Measurements from ENCODE around the gene BBS4.

BBS4 gene

DNA sequence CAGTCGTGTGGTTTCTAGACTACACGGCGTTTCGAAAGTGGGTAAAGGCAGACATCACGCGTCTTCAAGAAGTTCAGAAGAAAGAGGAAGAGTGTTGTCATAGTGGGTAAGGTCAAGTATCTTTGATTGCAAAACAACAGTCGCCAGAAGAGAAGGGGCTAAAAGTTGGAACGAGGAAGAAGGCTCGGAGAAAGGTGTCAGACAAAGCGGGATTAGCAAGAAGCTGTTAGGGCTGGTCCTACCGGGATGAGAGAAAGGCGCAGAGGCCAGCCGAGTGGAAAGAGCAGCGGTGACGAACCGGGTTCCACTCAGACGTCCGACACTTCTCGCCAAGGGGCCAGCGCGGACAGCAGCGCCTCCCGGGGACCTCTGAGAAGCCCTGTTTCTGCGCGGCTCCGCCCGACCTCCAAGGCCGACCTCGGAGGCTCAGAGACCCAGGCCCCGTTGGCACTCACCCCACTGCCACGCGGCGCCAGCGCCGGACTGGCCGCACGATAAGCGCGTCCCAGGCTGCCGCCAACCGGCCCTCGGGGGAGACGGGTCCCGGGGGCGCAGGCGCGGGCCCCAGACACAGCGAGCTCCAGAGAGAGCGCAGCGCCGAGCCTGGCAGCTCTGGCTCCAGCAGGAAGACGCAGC lies 97.1 kb downstream of the BBS4 start:
- no CpG with 5 or more reads among the region's 52 CpGs for WGBS, 2 donors (ENCODE audit: extremely low coverage in 2 of 2, insufficient read length in 2 of 2, insufficient replicate concordance in 1 of 2)
- no peak for DNase-seq (ENCODE audit: low spot score)
- peaks cover 0 to 27% of the 10 kb centered on the region in 2 donors for H3K36me3 ChIP-seq (replicated peaks in 1 of 2; ENCODE audit: control insufficient read depth in 2 of 2, insufficient read depth in 2 of 2, low read length in 2 of 2)

DNA sequence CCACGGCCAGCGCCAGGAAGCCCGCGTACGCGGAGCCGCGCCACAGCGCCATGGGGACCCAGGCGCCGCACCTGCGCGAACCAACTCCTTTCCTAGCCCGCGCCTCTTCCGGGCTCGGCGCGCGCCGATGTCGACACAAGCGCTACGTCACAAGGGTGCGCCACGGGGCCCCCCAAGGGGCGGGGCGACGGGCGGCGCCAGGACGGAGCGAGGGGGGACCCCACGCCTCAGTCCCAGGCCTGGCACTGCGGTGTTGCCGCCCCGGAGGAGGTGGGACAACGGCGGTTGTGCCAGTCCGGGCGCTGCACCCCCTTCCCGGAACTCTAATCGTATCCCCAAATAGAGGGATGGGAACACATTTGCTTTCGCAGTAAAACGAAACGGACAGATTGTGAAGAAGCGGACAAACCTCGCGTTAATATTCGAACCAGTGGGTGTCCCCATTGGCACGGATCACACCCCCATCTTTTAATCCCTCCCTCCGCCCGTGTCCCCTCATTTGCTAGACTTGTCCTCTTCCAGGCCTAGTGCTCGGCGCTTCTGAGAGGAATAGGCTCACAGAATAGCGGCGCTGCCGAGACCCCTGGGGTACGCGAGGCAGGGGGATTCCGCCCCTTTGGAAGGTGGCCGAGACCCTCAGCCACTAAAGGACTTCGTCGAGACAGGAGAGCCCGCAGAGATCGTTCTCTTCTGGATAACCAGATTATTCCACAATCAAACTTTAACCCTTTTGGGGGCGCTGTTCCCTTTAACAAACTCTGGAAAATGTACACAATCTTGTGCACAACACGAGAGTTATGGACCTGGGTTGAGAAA lies 97.8 kb downstream of the BBS4 start, which contains the start of gene ADPGK:
ADPGK (minus strand) TSS at position 119 of the 816 bp plus-strand sequence; CDS start at position 52, 67 bp downstream.
- WGBS, 2 donors (ENCODE audit: extremely low coverage in 2 of 2, insufficient read length in 2 of 2, insufficient replicate concordance in 1 of 2) = no CpG with 5 or more reads among the region's 68 CpGs
- Histone ChIP-seq H3K18ac (ENCODE audit: low read length) (peak within 1 kb of the TSS; percentile 88), H3K27ac (replicated peaks; ENCODE audit: low read length) (no peak within 1 kb of the TSS)

More for the DNA sequence above, 97.1 kb downstream of the BBS4 start:
- Histone ChIP-seq H3K14ac (ENCODE audit: low read length) (no peak overlapping the region), H4K91ac (ENCODE audit: low read depth, low read length, poor library complexity) (no peak overlapping the region), H2AFZ (ENCODE audit: low read length) (peak overlapping the region; percentile 95), H3K79me1 (ENCODE audit: low read depth, low read length) (peaks cover 4% of the 10 kb centered on the region), H3K23ac (ENCODE audit: low read depth, low read length, poor library complexity) (peak overlapping the region; percentile 96), H3K4me3 (ENCODE audit: low read length in 2 of 2) (peak overlapping the region; percentile 66 to 99), H3K9ac (ENCODE audit: low read depth, low read length, poor library complexity) (peak overlapping the region; percentile 87), H2BK120ac (ENCODE audit: low read depth, low read length) (no peak overlapping the region), H3K18ac (ENCODE audit: low read length) (peak overlapping the region; percentile 88), H3K27ac (replicated peaks; ENCODE audit: low read length) (no peak overlapping the region), H2BK5ac (ENCODE audit: low read length) (no peak overlapping the region), H3K27me3 (ENCODE audit: control insufficient read depth in 3 of 3, insufficient read depth in 3 of 3, low read depth in 1 of 3, low read length in 3 of 3) (no peaks in the 10 kb centered on the region), H3K4me1 (ENCODE audit: control insufficient read depth in 2 of 2, insufficient read depth in 1 of 2, low read depth in 1 of 2, low read length in 2 of 2) (peaks cover 6 to 19% of the 10 kb centered on the region in 2 donors), H2BK15ac (ENCODE audit: low read length) (no peak overlapping the region), H3K4ac (ENCODE audit: low read length) (no peak overlapping the region), H4K8ac (ENCODE audit: low read depth, low read length) (no peak overlapping the region), H3K9me3 (replicated peaks in 1 of 2; ENCODE audit: control insufficient read depth in 2 of 2, insufficient read depth in 1 of 2, low read depth in 1 of 2, low read length in 2 of 2) (no peaks in the 10 kb centered on the region), H3K4me2 (ENCODE audit: insufficient read depth, low read length, poor library complexity, severe bottlenecking) (peak overlapping the region; percentile 98), H2BK12ac (ENCODE audit: low read length) (no peak overlapping the region), H2AK5ac (ENCODE audit: low read depth, low read length) (peak overlapping the region; percentile 40)

DNA sequence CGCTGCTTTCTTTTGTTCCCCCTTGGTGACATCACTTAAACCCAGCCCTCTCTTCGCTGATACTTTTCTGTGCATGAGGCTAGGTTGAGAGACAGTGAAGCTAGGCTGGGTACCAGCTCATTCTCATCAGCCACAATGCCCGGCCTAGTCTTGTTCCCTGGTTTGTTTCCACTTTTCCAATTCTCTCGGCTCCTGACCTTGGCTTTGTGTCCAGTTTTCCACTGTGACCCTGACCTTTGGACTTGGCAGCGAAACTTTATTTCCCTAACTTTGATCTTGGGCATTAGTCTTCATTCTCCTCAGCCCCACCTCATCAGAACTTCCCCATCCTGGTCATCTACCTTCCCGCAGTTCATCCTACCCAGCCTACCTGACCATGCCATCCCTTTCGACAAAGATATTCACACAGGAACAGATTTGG lies 98.5 kb downstream of the BBS4 start:
- no peak overlapping the region for H2BK5ac ChIP-seq (ENCODE audit: low read length)
- peaks cover 4% of the 10 kb centered on the region for H3K79me1 ChIP-seq (ENCODE audit: low read depth, low read length)
- H2BK15ac ChIP-seq (ENCODE audit: low read length) = no peak overlapping the region
- no CpG with 5 or more reads among the region's 7 CpGs for WGBS, 2 donors (ENCODE audit: extremely low coverage in 2 of 2, insufficient read length in 2 of 2, insufficient replicate concordance in 1 of 2)
- no peak overlapping the region for H3K4ac ChIP-seq (ENCODE audit: low read length)
- peaks cover 6 to 19% of the 10 kb centered on the region in 2 donors for H3K4me1 ChIP-seq (ENCODE audit: control insufficient read depth in 2 of 2, insufficient read depth in 1 of 2, low read depth in 1 of 2, low read length in 2 of 2)
- H4K8ac ChIP-seq (ENCODE audit: low read depth, low read length) = no peak overlapping the region
- H3K9me3 ChIP-seq (replicated peaks in 1 of 2; ENCODE audit: control insufficient read depth in 2 of 2, insufficient read depth in 1 of 2, low read depth in 1 of 2, low read length in 2 of 2) = no peaks in the 10 kb centered on the region
- H2AK5ac ChIP-seq (ENCODE audit: low read depth, low read length) = no peak overlapping the region
- no peak overlapping the region for H3K14ac ChIP-seq (ENCODE audit: low read length)
- no peaks in the 10 kb centered on the region for H3K27me3 ChIP-seq (ENCODE audit: control insufficient read depth in 3 of 3, insufficient read depth in 3 of 3, low read depth in 1 of 3, low read length in 3 of 3)
- H4K91ac ChIP-seq (ENCODE audit: low read depth, low read length, poor library complexity) = no peak overlapping the region
- no peak overlapping the region for H3K23ac ChIP-seq (ENCODE audit: low read depth, low read length, poor library complexity)
- H3K36me3 ChIP-seq (replicated peaks in 1 of 2; ENCODE audit: control insufficient read depth in 2 of 2, insufficient read depth in 2 of 2, low read length in 2 of 2) = peaks cover 0 to 22% of the 10 kb centered on the region in 2 donors
- no peak overlapping the region for H3K18ac ChIP-seq (ENCODE audit: low read length)
- H2BK120ac ChIP-seq (ENCODE audit: low read depth, low read length) = no peak overlapping the region
- peak overlapping the region; percentile 95 for H2AFZ ChIP-seq (ENCODE audit: low read length)
- no peak overlapping the region for H3K27ac ChIP-seq (replicated peaks; ENCODE audit: low read length)
- peak overlapping the region in 1 of 2 donors; percentile 66 for H3K4me3 ChIP-seq (ENCODE audit: low read length in 2 of 2)
- no peak for DNase-seq (ENCODE audit: low spot score)
- H3K9ac ChIP-seq (ENCODE audit: low read depth, low read length, poor library complexity) = no peak overlapping the region
- H2BK12ac ChIP-seq (ENCODE audit: low read length) = no peak overlapping the region
- H3K4me2 ChIP-seq (ENCODE audit: insufficient read depth, low read length, poor library complexity, severe bottlenecking) = peak overlapping the region; percentile 93

More for the DNA sequence above, 97.8 kb downstream of the BBS4 start, which contains the start of gene ADPGK:
- H2BK5ac ChIP-seq (ENCODE audit: low read length) = no peak within 1 kb of the TSS
- no peak within 1 kb of the TSS for H2BK12ac ChIP-seq (ENCODE audit: low read length)
- H3K14ac ChIP-seq (ENCODE audit: low read length) = no peak within 1 kb of the TSS
- H2AFZ ChIP-seq (ENCODE audit: low read length) = peak within 1 kb of the TSS; percentile 95
- no peak within 1 kb of the TSS for H4K91ac ChIP-seq (ENCODE audit: low read depth, low read length, poor library complexity)
- no peaks in the 10 kb centered on the region for H3K27me3 ChIP-seq (ENCODE audit: control insufficient read depth in 3 of 3, insufficient read depth in 3 of 3, low read depth in 1 of 3, low read length in 3 of 3)
- H3K79me1 ChIP-seq (ENCODE audit: low read depth, low read length) = peaks cover 4% of the 10 kb centered on the region
- H3K4ac ChIP-seq (ENCODE audit: low read length) = no peak within 1 kb of the TSS
- H3K9me3 ChIP-seq (replicated peaks in 1 of 2; ENCODE audit: control insufficient read depth in 2 of 2, insufficient read depth in 1 of 2, low read depth in 1 of 2, low read length in 2 of 2) = no peaks in the 10 kb centered on the region
- peak within 1 kb of the TSS; percentile 98 for H3K4me2 ChIP-seq (ENCODE audit: insufficient read depth, low read length, poor library complexity, severe bottlenecking)
- peak; percentile 95 for DNase-seq (ENCODE audit: low spot score)
- H4K8ac ChIP-seq (ENCODE audit: low read depth, low read length) = no peak within 1 kb of the TSS
- peak within 1 kb of the TSS; percentile 96 for H3K23ac ChIP-seq (ENCODE audit: low read depth, low read length, poor library complexity)
- peak within 1 kb of the TSS; percentile 87 for H3K9ac ChIP-seq (ENCODE audit: low read depth, low read length, poor library complexity)
- H2BK15ac ChIP-seq (ENCODE audit: low read length) = no peak within 1 kb of the TSS
- peaks cover 6 to 19% of the 10 kb centered on the region in 2 donors for H3K4me1 ChIP-seq (ENCODE audit: control insufficient read depth in 2 of 2, insufficient read depth in 1 of 2, low read depth in 1 of 2, low read length in 2 of 2)
- H3K4me3 ChIP-seq (ENCODE audit: low read length in 2 of 2) = peak within 1 kb of the TSS; percentile 66 to 99
- H3K36me3 ChIP-seq (replicated peaks in 1 of 2; ENCODE audit: control insufficient read depth in 2 of 2, insufficient read depth in 2 of 2, low read length in 2 of 2) = peaks cover 0 to 22% of the 10 kb centered on the region in 2 donors
- H2BK120ac ChIP-seq (ENCODE audit: low read depth, low read length) = no peak within 1 kb of the TSS
- peak within 1 kb of the TSS; percentile 40 for H2AK5ac ChIP-seq (ENCODE audit: low read depth, low read length)

DNA sequence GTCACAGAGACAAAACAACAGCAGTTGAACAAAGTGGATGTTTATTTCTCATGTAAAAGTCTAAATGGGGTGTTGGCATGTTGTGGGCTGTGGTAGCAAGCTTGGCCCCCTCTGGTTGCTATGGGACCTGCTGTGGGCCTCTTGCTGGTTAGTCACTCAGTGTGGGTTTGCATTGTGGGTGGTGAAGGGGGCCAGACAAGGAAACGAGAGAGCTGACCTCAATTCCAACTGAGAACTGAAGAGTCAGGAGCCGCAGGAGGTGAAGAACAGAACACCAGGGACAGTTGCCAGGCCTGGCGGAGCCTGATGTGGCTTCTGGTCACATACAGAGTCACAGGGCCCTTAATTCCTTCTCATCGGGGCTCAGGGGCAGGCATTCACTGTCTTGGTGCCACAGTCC lies 99.4 kb downstream of the BBS4 start:
- no peak for DNase-seq (ENCODE audit: low spot score)
- Histone ChIP-seq H3K79me1 (ENCODE audit: low read depth, low read length) (peaks cover 4% of the 10 kb centered on the region), H3K9me3 (replicated peaks in 1 of 2; ENCODE audit: control insufficient read depth in 2 of 2, insufficient read depth in 1 of 2, low read depth in 1 of 2, low read length in 2 of 2) (no peaks in the 10 kb centered on the region), H2AFZ (ENCODE audit: low read length) (peak overlapping the region; percentile 95), H3K9ac (ENCODE audit: low read depth, low read length, poor library complexity) (no peak overlapping the region), H3K4me3 (ENCODE audit: low read length in 2 of 2) (no peak overlapping the region), H2BK5ac (ENCODE audit: low read length) (no peak overlapping the region), H3K4me1 (ENCODE audit: control insufficient read depth in 2 of 2, insufficient read depth in 1 of 2, low read depth in 1 of 2, low read length in 2 of 2) (peaks cover 6 to 19% of the 10 kb centered on the region in 2 donors), H3K4me2 (ENCODE audit: insufficient read depth, low read length, poor library complexity, severe bottlenecking) (no peak overlapping the region), H3K14ac (ENCODE audit: low read length) (no peak overlapping the region), H2BK120ac (ENCODE audit: low read depth, low read length) (no peak overlapping the region), H3K36me3 (replicated peaks in 1 of 2; ENCODE audit: control insufficient read depth in 2 of 2, insufficient read depth in 2 of 2, low read length in 2 of 2) (peaks cover 0 to 12% of the 10 kb centered on the region in 2 donors), H2AK5ac (ENCODE audit: low read depth, low read length) (no peak overlapping the region), H2BK15ac (ENCODE audit: low read length) (no peak overlapping the region), H3K27ac (replicated peaks; ENCODE audit: low read length) (no peak overlapping the region), H4K91ac (ENCODE audit: low read depth, low read length, poor library complexity) (no peak overlapping the region), H2BK12ac (ENCODE audit: low read length) (no peak overlapping the region), H3K27me3 (ENCODE audit: control insufficient read depth in 3 of 3, insufficient read depth in 3 of 3, low read depth in 1 of 3, low read length in 3 of 3) (no peaks in the 10 kb centered on the region), H3K4ac (ENCODE audit: low read length) (no peak overlapping the region), H4K8ac (ENCODE audit: low read depth, low read length) (no peak overlapping the region), H3K18ac (ENCODE audit: low read length) (no peak overlapping the region), H3K23ac (ENCODE audit: low read depth, low read length, poor library complexity) (no peak overlapping the region)
- no CpG with 5 or more reads among the region's 4 CpGs for WGBS, 2 donors (ENCODE audit: extremely low coverage in 2 of 2, insufficient read length in 2 of 2, insufficient replicate concordance in 1 of 2)

Measured in neuronal stem cell (in vitro differentiated cells).